Smooth muscle cell (in vitro differentiated cells): ENCODE data around the gene NOVA2. TPM values are rescaled to one million over a fixed set of nuclear protein-coding genes. Genes with fewer than 3 reads are reported as not detected.
"Not testable (repeated sequence)": the region's sequence is repeated elsewhere in the genome, so short reads cannot be mapped to it uniquely, and the experiment has no call there.

Experiments
- DNase-seq: peaks from one replicate; lab custom pipeline; 2025; ENCODE audit not compliant: unreplicated experiment; lab: John Stamatoyannopoulos, UW
- H2AFZ ChIP-seq: fragments of 200-600 bp; sonication (generic); 2 replicates; pipeline ENCODE4 v1.6.0; 2016; ENCODE audit warnings: antibody characterized with exemption, low read depth, mild to moderate bottlenecking
- H3F3A ChIP-seq: fragments of 200-600 bp; sonication (generic); 2 replicates; pipeline ENCODE4 v1.6.0; 2017; ENCODE audit warnings: antibody characterized with exemption, low read depth
- H3K27ac ChIP-seq: fragments of 200-600 bp; sonication (generic); 2 replicates; pipeline ENCODE4 v1.5.1; 2016; ENCODE audit warnings: low read depth, mild to moderate bottlenecking
- H3K27me3 ChIP-seq: fragments of 200-600 bp; sonication (generic); 2 replicates; pipeline ENCODE4 v1.6.1; 2016; ENCODE audit warnings: low read depth, mild to moderate bottlenecking
- H3K36me3 ChIP-seq: fragments of 200-600 bp; sonication (generic); 2 replicates; pipeline ENCODE4 v1.5.1; 2016; ENCODE audit warnings: low read depth
- H3K4me1 ChIP-seq: fragments of 200-600 bp; sonication (generic); 2 replicates; pipeline ENCODE4 v1.5.1; 2016; ENCODE audit warnings: low read depth
- H3K4me2 ChIP-seq: fragments of 200-600 bp; sonication (generic); 2 replicates; pipeline ENCODE4 v1.6.0; 2016; ENCODE audit warnings: mild to moderate bottlenecking
- H3K4me3 ChIP-seq: fragments of 200-600 bp; sonication (generic); 2 replicates; pipeline ENCODE4 v1.5.1; 2016; ENCODE audit warnings: mild to moderate bottlenecking
- H3K79me2 ChIP-seq: fragments of 200-600 bp; sonication (generic); 2 replicates; pipeline ENCODE4 v1.6.0; 2016; ENCODE audit warnings: low read depth, mild to moderate bottlenecking
- H3K9ac ChIP-seq: fragments of 200-600 bp; sonication (generic); 2 replicates; pipeline ENCODE4 v1.6.0; 2016; ENCODE audit warnings: low read depth
- H3K9me3 ChIP-seq: fragments of 200-600 bp; sonication (generic); replicated peaks from 2 replicates; pipeline ENCODE4 v1.5.1; 2016; ENCODE audit warnings: low read depth
- H4K20me1 ChIP-seq: fragments of 200-600 bp; sonication (generic); 2 replicates; pipeline ENCODE4 v1.6.0; 2016; ENCODE audit warnings: low read depth
- CTCF ChIP-seq: fragments of 200-600 bp; sonication (generic); IDR thresholded peaks from 2 replicates; pipeline ENCODE4 v1.5.1; 2017; ENCODE audit warnings: borderline replicate concordance, mild to moderate bottlenecking, antibody characterized with exemption; ENCODE audit not compliant: insufficient read depth, poor library complexity, severe bottlenecking
- WGBS: methylation state at CpG from one replicate; pipeline ENCODE4 v1.1.7; 2016; ENCODE audit warnings: low lambda C conversion rate; 5-methylcytosine and 5-hydroxymethylcytosine counted together
- polyA plus RNA-seq: library from polyadenylated mRNA; unstranded; fragments of >200 nt; fragmentation: Nextera tagmentation; extraction: Ambion mirVana; gene quantifications from 2 replicates; pipeline ENCODE4 v1.2.1, GENCODE V29; 2016
- total RNA-seq: library from RNA; depleted of rRNA; stranded (reverse); fragments of >200 nt; gene quantifications from 2 replicates; pipeline ENCODE4 v1.2.3, GENCODE V29; 2014

Gene NOVA2
- total and polyA plus RNA-seq, 2 experiments from 2014 or later: 0.04 to 0.24 TPM

GRCh38 chr19:45899919-45900589 lies 73.6 kb downstream of the NOVA2 start:
- WGBS: 98% methylated on average over 4 of the region's 4 CpGs
- Histone ChIP-seq H3K4me3 (no peak overlapping the region), H4K20me1 (peaks cover 19% of the 10 kb centered on the region), H3K36me3 (no peaks in the 10 kb centered on the region), H3K4me2 (no peak overlapping the region), H3K27ac (no peak overlapping the region), H3K27me3 (no peaks in the 10 kb centered on the region), H3K9ac (no peak overlapping the region), H3K79me2 (peaks cover 9% of the 10 kb centered on the region), H3F3A (peaks cover 5% of the 10 kb centered on the region), H2AFZ (no peak overlapping the region), H3K4me1 (peaks cover 6% of the 10 kb centered on the region), H3K9me3 (no peaks in the 10 kb centered on the region)
- no peak for DNase-seq
- TF ChIP-seq CTCF: no peak

- Histone ChIP-seq H4K20me1 (peaks cover 19% of the 10 kb centered on the region), H3K4me1 (peaks cover 6% of the 10 kb centered on the region), H3F3A (peaks cover 5% of the 10 kb centered on the region), H3K27me3 (no peaks in the 10 kb centered on the region), H3K9me3 (no peaks in the 10 kb centered on the region), H3K9ac (no peak overlapping the region), H2AFZ (no peak overlapping the region), H3K4me3 (no peak overlapping the region), H3K4me2 (no peak overlapping the region), H3K27ac (no peak overlapping the region), H3K36me3 (no peaks in the 10 kb centered on the region), H3K79me2 (peaks cover 9% of the 10 kb centered on the region)
- no peak for DNase-seq
- 97% methylated on average over 7 of the region's 7 CpGs for WGBS
- TF ChIP-seq CTCF: no peak
These were observed 74.4 kb downstream of the NOVA2 start for GRCh38 chr19:45899253-45899652.

GRCh38 chr19:45897261-45897812 lies 76.3 kb downstream of the NOVA2 start:
- Histone ChIP-seq H3F3A (no peaks in the 10 kb centered on the region), H3K4me1 (peaks cover 6% of the 10 kb centered on the region), H3K4me3 (no peak overlapping the region), H3K4me2 (no peak overlapping the region), H3K79me2 (peaks cover 9% of the 10 kb centered on the region), H3K9me3 (no peaks in the 10 kb centered on the region), H3K9ac (no peak overlapping the region), H4K20me1 (peaks cover 19% of the 10 kb centered on the region), H3K36me3 (no peaks in the 10 kb centered on the region), H3K27ac (no peak overlapping the region), H2AFZ (no peak overlapping the region), H3K27me3 (no peaks in the 10 kb centered on the region)
- 95% methylated on average over 8 of the region's 8 CpGs for WGBS
- TF ChIP-seq CTCF: no peak
- DNase-seq: no peak

GRCh38 chr19:45895983-45896599 lies 77.6 kb downstream of the NOVA2 start:
- not testable (repeated sequence) for H3K9ac ChIP-seq, DNase-seq, H2AFZ ChIP-seq, H3K36me3 ChIP-seq, H3K4me1 ChIP-seq, H3K27me3 ChIP-seq, H3K4me2 ChIP-seq, H3F3A ChIP-seq, H3K4me3 ChIP-seq, H3K27ac ChIP-seq, H3K9me3 ChIP-seq, H3K79me2 ChIP-seq
- WGBS: 96% methylated on average over 12 of the region's 12 CpGs
- H4K20me1 ChIP-seq: peaks cover 15% of the 10 kb centered on the region
